A673 (cell line): ENCODE data around the gene CTNNBL1. TPM values are rescaled to one million over a fixed set of nuclear protein-coding genes. Genes with fewer than 3 reads are reported as not detected.
"Not testable (repeated sequence)": the region's sequence is repeated elsewhere in the genome, so short reads cannot be mapped to it uniquely, and the experiment has no call there.

Experiments used
- BruUV-seq: library from RNA; stranded (reverse); fragments of 400-500 nt; replicated peaks from 2 replicates; lab custom pipeline; 2021; lab: Mats Ljungman, UMichigan
- CTCF ChIA-PET: fragments of 300-600 bp; sonication (Branson Sonifier 250); formaldehyde crosslinking; loops from one replicate; lab custom pipeline; 2022; ENCODE audit warnings: antibody characterized with exemption; lab: Charles Lee
- POLR2A ChIA-PET: fragments of 300-600 bp; sonication (Branson Sonifier 250); formaldehyde crosslinking; loops from one replicate; lab custom pipeline; 2022; ENCODE audit warnings: antibody characterized with exemption; ENCODE audit not compliant: low non-redundant PET; lab: Charles Lee
- DNase-seq: peaks from one replicate; pipeline ENCODE4 v3.0.0-alpha.2; 2015; ENCODE audit warnings: low spot score
- H3K27ac ChIP-seq: fragments of 200-600 bp; sonication (generic); 2 replicates; pipeline ENCODE4 v1.5.1; 2016; ENCODE audit warnings: mixed run types, low read depth, mild to moderate bottlenecking, mixed read lengths, antibody characterized with exemption, low read length; ENCODE audit not compliant: poor library complexity, severe bottlenecking
- H3K27me3 ChIP-seq: fragments of 200-600 bp; sonication (generic); replicated peaks from 2 replicates; pipeline ENCODE4 v1.6.1; 2017; ENCODE audit warnings: mixed run types, low read depth, mild to moderate bottlenecking, mixed read lengths, antibody characterized with exemption, low read length; ENCODE audit not compliant: insufficient read depth, poor library complexity
- H3K36me3 ChIP-seq: fragments of 200-600 bp; sonication (generic); 2 replicates; pipeline ENCODE4 v1.6.1; 2016; ENCODE audit warnings: mixed run types, mild to moderate bottlenecking, mixed read lengths, antibody characterized with exemption, low read length; ENCODE audit not compliant: insufficient read depth, poor library complexity, severe bottlenecking
- H3K4me1 ChIP-seq: fragments of 200-600 bp; sonication (generic); 2 replicates; pipeline ENCODE4 v1.6.1; 2017; ENCODE audit warnings: mixed run types, mild to moderate bottlenecking, mixed read lengths, antibody characterized with exemption, low read length; ENCODE audit not compliant: insufficient read depth, poor library complexity, severe bottlenecking
- H3K4me3 ChIP-seq: fragments of 200-600 bp; sonication (generic); 2 replicates; pipeline ENCODE4 v1.5.1; 2016; ENCODE audit warnings: low read depth, mixed run types, mild to moderate bottlenecking, mixed read lengths, low read length; ENCODE audit not compliant: poor library complexity, severe bottlenecking
- H3K9me3 ChIP-seq: fragments of 200-600 bp; sonication (generic); 2 replicates; pipeline ENCODE4 v1.6.1; 2016; ENCODE audit warnings: mixed run types, low read depth, mild to moderate bottlenecking, mixed read lengths, antibody characterized with exemption, low read length; ENCODE audit not compliant: poor library complexity, severe bottlenecking
- EZH2 ChIP-seq: fragments of 200-600 bp; sonication (generic); IDR thresholded peaks from 2 replicates; pipeline ENCODE4 v1.6.1; 2017; ENCODE audit warnings: borderline replicate concordance, low read depth, mild to moderate bottlenecking, mixed read lengths, antibody characterized with exemption, low read length; ENCODE audit not compliant: poor library complexity, severe bottlenecking
- intact Hi-C: fragments of 100-400 bp; cut with micrococcal nuclease; formaldehyde crosslinking; loops from one replicate; pipeline ENCODE4 v1.10.0; 2022; ENCODE audit not compliant: unreplicated experiment
- total RNA-seq: library from RNA; stranded (reverse); gene quantifications from 2 replicates; pipeline ENCODE4 v1.2.3, GENCODE V29; 2021
- TF ChIP-seq, protein P1 (sequence below): fragments of 300-800, 200-600 bp; sonication (generic); conservative IDR thresholded peaks from 2 replicates; pipeline ENCODE4 v1.5.1; 2017; ENCODE audit warnings: low read depth, mild to moderate bottlenecking, antibody characterized with exemption, low read length, moderate library complexity, mixed read lengths

CTNNBL1 gene
- total RNA-seq, 1 experiment from 2014 or later, result 88.5 TPM

DNA sequence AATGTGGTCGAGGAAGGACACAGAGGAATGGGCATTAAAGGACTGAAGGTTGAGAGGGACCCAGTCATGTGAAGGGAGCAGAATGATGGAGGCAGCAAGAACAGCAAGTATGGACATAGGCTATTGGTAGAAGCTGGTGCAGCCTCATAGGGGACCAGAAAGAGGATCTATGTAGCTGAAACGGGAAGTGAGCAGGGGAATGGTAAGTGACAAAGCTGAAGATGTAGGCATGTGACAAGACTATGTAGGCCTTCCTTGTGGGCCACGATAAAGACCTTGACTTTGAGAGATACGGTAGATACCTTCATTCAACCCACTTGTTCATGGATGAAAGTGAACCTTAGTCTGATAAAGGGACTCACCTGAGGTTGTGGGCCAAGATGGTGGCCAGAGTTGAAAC, 3.5 kb downstream of the CTNNBL1 start:
- TF ChIP-seq EZH2, result no peak
- TF ChIP-seq, protein P1, sequence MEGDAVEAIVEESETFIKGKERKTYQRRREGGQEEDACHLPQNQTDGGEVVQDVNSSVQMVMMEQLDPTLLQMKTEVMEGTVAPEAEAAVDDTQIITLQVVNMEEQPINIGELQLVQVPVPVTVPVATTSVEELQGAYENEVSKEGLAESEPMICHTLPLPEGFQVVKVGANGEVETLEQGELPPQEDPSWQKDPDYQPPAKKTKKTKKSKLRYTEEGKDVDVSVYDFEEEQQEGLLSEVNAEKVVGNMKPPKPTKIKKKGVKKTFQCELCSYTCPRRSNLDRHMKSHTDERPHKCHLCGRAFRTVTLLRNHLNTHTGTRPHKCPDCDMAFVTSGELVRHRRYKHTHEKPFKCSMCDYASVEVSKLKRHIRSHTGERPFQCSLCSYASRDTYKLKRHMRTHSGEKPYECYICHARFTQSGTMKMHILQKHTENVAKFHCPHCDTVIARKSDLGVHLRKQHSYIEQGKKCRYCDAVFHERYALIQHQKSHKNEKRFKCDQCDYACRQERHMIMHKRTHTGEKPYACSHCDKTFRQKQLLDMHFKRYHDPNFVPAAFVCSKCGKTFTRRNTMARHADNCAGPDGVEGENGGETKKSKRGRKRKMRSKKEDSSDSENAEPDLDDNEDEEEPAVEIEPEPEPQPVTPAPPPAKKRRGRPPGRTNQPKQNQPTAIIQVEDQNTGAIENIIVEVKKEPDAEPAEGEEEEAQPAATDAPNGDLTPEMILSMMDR, result no peak
- Histone ChIP-seq H3K27ac (no peak overlapping the region), H3K9me3 (no peaks in the 10 kb centered on the region), H3K36me3 (no peaks in the 10 kb centered on the region), H3K4me1 (no peaks in the 10 kb centered on the region), H3K27me3 (no peaks in the 10 kb centered on the region), H3K4me3 (no peak overlapping the region)
- BruUV-seq, result no TSS peak
- ChIA-PET POLR2A (no interaction called here), CTCF (no interaction called here)
- no peak for DNase-seq
- intact Hi-C loops, result no loop called here

DNA sequence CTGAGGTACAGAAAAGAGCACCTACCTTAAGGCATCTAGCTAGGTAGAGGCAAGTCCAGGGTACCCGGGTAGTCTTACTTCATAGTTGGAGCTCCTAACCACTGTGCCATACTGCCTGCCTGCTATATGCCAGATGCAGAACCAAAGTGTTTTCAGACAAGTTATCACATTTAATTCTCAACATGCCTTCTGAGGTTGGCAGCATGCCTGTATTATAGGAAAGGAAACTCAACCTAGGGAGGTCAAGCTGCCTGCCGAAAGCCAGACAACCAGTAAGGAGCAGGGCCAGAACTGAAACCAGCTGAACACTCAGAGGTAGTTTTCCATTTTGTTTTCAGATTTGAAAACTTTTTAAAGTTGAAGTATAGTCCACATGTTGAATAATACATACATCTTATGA, 5.4 kb downstream of the CTNNBL1 start:
- no peaks in the 10 kb centered on the region for H3K36me3 ChIP-seq
- no peaks in the 10 kb centered on the region for H3K27me3 ChIP-seq
- intact Hi-C loops, result no loop called here
- H3K27ac ChIP-seq, result no peak overlapping the region
- H3K4me1 ChIP-seq, result no peaks in the 10 kb centered on the region
- no peak overlapping the region for H3K4me3 ChIP-seq
- DNase-seq, result no peak
- ChIA-PET POLR2A (no interaction called here), CTCF (no interaction called here)
- H3K9me3 ChIP-seq, result no peaks in the 10 kb centered on the region
- TF ChIP-seq EZH2, result no peak
- no TSS peak for BruUV-seq

DNA sequence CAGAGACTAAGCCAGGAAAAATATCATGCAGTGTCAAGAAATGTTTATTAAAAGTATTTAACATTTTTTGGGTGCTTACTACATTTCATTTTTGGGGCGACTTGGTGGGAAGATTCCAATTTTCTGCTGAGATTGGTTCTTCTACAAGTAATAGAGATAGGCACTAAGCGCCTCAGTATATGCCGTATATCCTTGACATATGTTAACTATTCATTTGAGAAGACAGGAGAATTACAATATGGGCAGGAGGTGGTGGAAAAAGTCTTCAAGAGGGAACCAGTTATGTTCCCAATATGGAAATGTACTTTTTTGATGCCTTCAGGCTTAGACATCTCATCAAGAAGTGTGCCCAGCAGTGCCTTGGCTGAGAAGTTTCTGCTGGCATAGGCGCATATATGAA, 6.5 kb downstream of the CTNNBL1 start:
- intact Hi-C loops, result no loop called here
- TF ChIP-seq EZH2, result no peak
- TF ChIP-seq, protein P1, result no peak

DNA sequence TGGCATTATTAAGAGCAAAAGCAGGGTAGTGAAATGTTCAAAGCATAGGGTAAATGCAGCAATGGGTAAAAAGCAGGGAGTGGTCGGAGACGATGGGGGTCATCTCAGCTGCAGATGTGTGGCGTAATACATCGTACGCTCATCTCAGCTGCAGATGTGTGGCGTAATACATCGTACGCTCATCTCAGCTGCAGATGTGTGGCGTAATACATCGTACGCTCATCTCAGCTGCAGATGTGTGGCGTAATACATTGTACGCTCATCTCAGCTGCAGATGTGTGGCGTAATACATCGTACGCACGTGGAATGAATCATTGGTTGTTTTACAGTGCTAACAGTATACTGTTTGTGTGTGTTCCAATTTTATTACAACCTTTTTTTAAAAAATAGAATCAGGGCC, 7.8 kb downstream of the CTNNBL1 start:
- POLR2A ChIA-PET, CTCF ChIA-PET, BruUV-seq, intact Hi-C loops, H3K4me1 ChIP-seq, H3K9me3 ChIP-seq, H3K27ac ChIP-seq, H3K27me3 ChIP-seq, DNase-seq, H3K4me3 ChIP-seq, H3K36me3 ChIP-seq: not testable (repeated sequence)

More for the DNA sequence above, 6.5 kb downstream of the CTNNBL1 start:
- no peaks in the 10 kb centered on the region for H3K4me1 ChIP-seq
- ChIA-PET POLR2A (no interaction called here), CTCF (no interaction called here)
- no peak overlapping the region for H3K27ac ChIP-seq
- no peak overlapping the region for H3K4me3 ChIP-seq
- H3K27me3 ChIP-seq, result no peaks in the 10 kb centered on the region
- no TSS peak for BruUV-seq
- H3K9me3 ChIP-seq, result no peaks in the 10 kb centered on the region
- H3K36me3 ChIP-seq, result no peaks in the 10 kb centered on the region
- DNase-seq, result no peak
